Breast epithelium (tissue), 3 donors: Measurements from ENCODE around the gene FBXL7.

Experiments
- CTCF ChIP-seq, 3 donors: fragments of 450-650 bp; IDR thresholded peaks; one replicate each; pipeline ENCODE4 v1.5.1; 2016 to 2017; ENCODE audit warnings: antibody characterized with exemption in 3 of 3, mild to moderate bottlenecking in 3 of 3, moderate library complexity in 3 of 3
- POLR2A ChIP-seq: fragments of 450-650 bp; IDR thresholded peaks from one replicate; pipeline ENCODE4 v1.6.1; 2016; ENCODE audit warnings: antibody characterized with exemption, mild to moderate bottlenecking, moderate library complexity
- POLR2AphosphoS5 ChIP-seq, 3 donors: sonication (generic); formaldehyde crosslinking; IDR thresholded peaks; one replicate each; pipeline ENCODE4 v1.6.1; 2017; ENCODE audit warnings: antibody characterized with exemption in 3 of 3

GRCh38 chr5:15513431-15513830 is 13.5 kb downstream of the FBXL7 start:
- no peak for TF ChIP-seq CTCF (IDR thresholded peaks at IDR 0.05)
- TF ChIP-seq POLR2AphosphoS5 (IDR thresholded peaks at IDR 0.05), result no peak
- no peak for TF ChIP-seq POLR2A
